T-cell (primary cell): Measurements from ENCODE around the gene SLFNL1. TPM values are rescaled to one million over a fixed set of nuclear protein-coding genes. Genes with fewer than 3 reads are reported as not detected.

ENCODE experiments used
- ATAC-seq, 4 experiments: fragments of 200-7000 bp in 3 of 4; fragments of 150-1000 bp in 1 of 4; cut with Tn5 transposase; replicated peaks in 1 of 4; 1 replicate in 3 of 4; 2 replicates in 1 of 4; pipeline ENCODE4 v1.10.0; 2021; ENCODE audit warnings: moderate library complexity in 3 of 4, mild to moderate bottlenecking in 2 of 4, moderate number of reproducible peaks in 1 of 4
- CTCF ChIA-PET, 2 donors: fragments of 300-600 bp; sonication (Branson Sonifier 250); formaldehyde crosslinking; loops; one replicate each; lab custom pipeline; 2022; ENCODE audit warnings: antibody characterized with exemption in 2 of 2; lab: Charles Lee
- POLR2A ChIA-PET, 2 donors: fragments of 300-600 bp; sonication (Branson Sonifier 250); formaldehyde crosslinking; loops; one replicate each; lab custom pipeline; 2022; ENCODE audit warnings: antibody characterized with exemption in 2 of 2; lab: Charles Lee
- DNase-seq, 35 experiments: peaks; one replicate each; pipeline versions ENCODE4 v3.0.0 to v3.0.0-alpha.2; 2013 to 2023
- H3K27ac ChIP-seq: one replicate; pipeline ENCODE4 v1.5.1; 2013; ENCODE audit warnings: low read length
- H3K27me3 ChIP-seq, 2 experiments: replicated peaks in 1 of 2; 1 replicate in 1 of 2; 2 replicates in 1 of 2; pipeline versions ENCODE4 v1.6.1 to v1.7.0; 2013; ENCODE audit warnings: low read length in 1 of 2, mixed read lengths in 1 of 2; ENCODE audit not compliant: control insufficient read depth in 2 of 2, insufficient read depth in 2 of 2; ENCODE audit errors: extremely low read depth in 1 of 2
- H3K36me3 ChIP-seq, 2 donors: 1 replicate in 1 of 2; 2 replicates in 1 of 2; pipeline versions ENCODE4 v1.6.1 to v1.7.0; 2013; ENCODE audit warnings: low read length in 1 of 2; ENCODE audit not compliant: control insufficient read depth in 2 of 2, insufficient read depth in 1 of 2; ENCODE audit errors: extremely low read depth in 1 of 2
- H3K4me1 ChIP-seq, 2 experiments: 1 replicate in 1 of 2; 2 replicates in 1 of 2; pipeline versions ENCODE4 v1.6.1 to v1.7.0; 2013; ENCODE audit warnings: low read length in 2 of 2, mixed read lengths in 1 of 2; ENCODE audit not compliant: insufficient read depth in 2 of 2, control insufficient read depth in 1 of 2; ENCODE audit errors: extremely low read depth in 1 of 2
- H3K4me3 ChIP-seq, 2 donors: 1 replicate in 1 of 2; 2 replicates in 1 of 2; pipeline versions ENCODE4 v1.5.1 to v1.7.0; 2013; ENCODE audit warnings: mild to moderate bottlenecking in 2 of 2, low read length in 1 of 2, moderate library complexity in 1 of 2; ENCODE audit not compliant: control insufficient read depth in 1 of 2; ENCODE audit errors: extremely low read depth in 1 of 2
- H3K9me3 ChIP-seq: 2 replicates; pipeline ENCODE4 v1.7.0; 2013
- H3K27ac Mint-ChIP-seq, 2 donors: one replicate each; pipeline ENCODE4 v1.8.0; 2020 to 2021; ENCODE audit warnings: mild to moderate bottlenecking in 2 of 2, mixed read lengths in 2 of 2
- H3K27me3 Mint-ChIP-seq, 2 donors: one replicate each; pipeline ENCODE4 v1.8.0; 2021 to 2022; ENCODE audit warnings: mixed read lengths in 2 of 2
- H3K36me3 Mint-ChIP-seq: one replicate; pipeline ENCODE4 v1.8.0; 2021; ENCODE audit warnings: mixed read lengths
- H3K4me1 Mint-ChIP-seq, 3 donors: one replicate each; pipeline ENCODE4 v1.8.0; 2020 to 2022; ENCODE audit warnings: mixed read lengths in 3 of 3, mild to moderate bottlenecking in 1 of 3
- H3K4me3 Mint-ChIP-seq, 3 donors: one replicate each; pipeline ENCODE4 v1.8.0; 2020 to 2022; ENCODE audit warnings: mild to moderate bottlenecking in 3 of 3, mixed read lengths in 3 of 3, moderate library complexity in 3 of 3
- H3K9me3 Mint-ChIP-seq, 3 donors: one replicate each; pipeline ENCODE4 v1.8.0; 2020 to 2022; ENCODE audit warnings: mixed read lengths in 3 of 3
- WGBS: methylation state at CpG from one replicate; pipeline ENCODE4 v1.1.5; 2013; ENCODE audit warnings: missing lambda C conversion rate; ENCODE audit not compliant: insufficient coverage; 5-methylcytosine and 5-hydroxymethylcytosine counted together
- total RNA-seq, 35 experiments: library from RNA in 6 of 35; stranded (reverse) in 6 of 35; fragments of 120-200 nt in 1 of 35; gene quantifications; one replicate each; pipeline versions ENCODE4 v1.2.1 to v1.2.4 and lab custom pipeline; 2013 to 2026

The SLFNL1 gene
- total RNA-seq, 5 donors from 2014 or later (not counting 1 experiment from before 2014, with no cell fraction given) = 0.25 to 0.98 (median 0.82) TPM

- ChIA-PET POLR2A (no interaction called here), CTCF (no interaction called here)
- Histone ChIP-seq H3K27ac (no peak overlapping the region), H3K4me1 (peaks cover 0 to 12% of the 10 kb centered on the region in 2 experiments), H3K9me3 (no peaks in the 10 kb centered on the region), H3K36me3 (peaks cover 7 to 8% of the 10 kb centered on the region in 2 donors), H3K4me3 (no peak overlapping the region), H3K27me3 (no peaks in the 10 kb centered on the region)
- DNase-seq (no peak), ATAC-seq (no peak)
- H3K4me1 Mint-ChIP-seq = peaks cover 16 to 18% (median 16%) of the 10 kb centered on the region in 3 donors
- 97% methylated on average over 40 of the region's 44 CpGs for WGBS
- no peak overlapping the region for H3K4me3 Mint-ChIP-seq
- peaks cover 8% of the 10 kb centered on the region for H3K36me3 Mint-ChIP-seq
- no peaks in the 10 kb centered on the region for H3K27me3 Mint-ChIP-seq
- no peak overlapping the region for H3K27ac Mint-ChIP-seq
- no peaks in the 10 kb centered on the region for H3K9me3 Mint-ChIP-seq
These were observed 4.1 kb downstream of the SLFNL1 start for GRCh38 chr1:41017141-41018017.

GRCh38 chr1:41015897-41016470 lies 5.5 kb downstream of the SLFNL1 start:
- no peaks in the 10 kb centered on the region for H3K27me3 Mint-ChIP-seq
- ATAC-seq (no peak), DNase-seq (no peak)
- no peak overlapping the region for H3K4me3 Mint-ChIP-seq
- Histone ChIP-seq H3K27me3 (no peaks in the 10 kb centered on the region), H3K9me3 (no peaks in the 10 kb centered on the region), H3K4me3 (no peak overlapping the region), H3K36me3 (peaks cover 8 to 21% of the 10 kb centered on the region in 2 donors), H3K27ac (no peak overlapping the region), H3K4me1 (peaks cover 0 to 3% of the 10 kb centered on the region in 2 experiments)
- H3K27ac Mint-ChIP-seq = no peak overlapping the region
- H3K4me1 Mint-ChIP-seq = peaks cover 11 to 16% (median 12%) of the 10 kb centered on the region in 3 donors
- ChIA-PET CTCF (interaction anchor here in 1 of 2 donors (0.6 kb wide), 1 partner anchor 871 kb away, joined by 3 read pairs; no protein-coding TSS in a partner anchor), POLR2A (interaction anchor here in 1 of 2 donors (0.6 kb wide), 1 partner anchor 792 kb away, joined by 4 read pairs; no protein-coding TSS in a partner anchor)
- 94% methylated on average over 11 of the region's 13 CpGs for WGBS
- no peaks in the 10 kb centered on the region for H3K9me3 Mint-ChIP-seq
- peaks cover 19% of the 10 kb centered on the region for H3K36me3 Mint-ChIP-seq

- ATAC-seq (no peak), DNase-seq (no peak)
- Mint-ChIP-seq H3K4me1 (peaks cover 11 to 16% (median 12%) of the 10 kb centered on the region in 3 donors), H3K4me3 (no peak overlapping the region), H3K9me3 (no peaks in the 10 kb centered on the region), H3K27ac (peak overlapping the region; percentile 24 to 71), H3K36me3 (peaks cover 24% of the 10 kb centered on the region), H3K27me3 (no peaks in the 10 kb centered on the region)
- H3K27me3 ChIP-seq = no peaks in the 10 kb centered on the region
- peaks cover 0 to 3% of the 10 kb centered on the region in 2 experiments for H3K4me1 ChIP-seq
- ChIA-PET POLR2A (no interaction called here), CTCF (no interaction called here)
- H3K36me3 ChIP-seq = peaks cover 14 to 27% of the 10 kb centered on the region in 2 donors
- no peak overlapping the region for H3K27ac ChIP-seq
- 87% methylated on average over 3 of the region's 5 CpGs for WGBS
- no peak overlapping the region for H3K4me3 ChIP-seq
- H3K9me3 ChIP-seq = no peaks in the 10 kb centered on the region
These were observed 6.1 kb downstream of the SLFNL1 start for GRCh38 chr1:41015281-41015896.

GRCh38 chr1:41014871-41015270 lies 6.7 kb downstream of the SLFNL1 start:
- no peaks in the 10 kb centered on the region for H3K9me3 Mint-ChIP-seq
- DNase-seq = peak in 1 of 35 experiments; percentile 16

GRCh38 chr1:41013796-41014195 lies 7.7 kb downstream of the SLFNL1 start:
- ATAC-seq (no peak), DNase-seq (no peak)
- peaks cover 11 to 16% (median 12%) of the 10 kb centered on the region in 3 donors for H3K4me1 Mint-ChIP-seq
- H3K9me3 ChIP-seq = no peaks in the 10 kb centered on the region
- peaks cover 34% of the 10 kb centered on the region for H3K36me3 Mint-ChIP-seq
- H3K27ac ChIP-seq = no peak overlapping the region
- no peak overlapping the region for H3K27ac Mint-ChIP-seq
- WGBS = 97% methylated on average over 6 of the region's 7 CpGs
- H3K4me1 ChIP-seq = peaks cover 0 to 3% of the 10 kb centered on the region in 2 experiments
- POLR2A ChIA-PET = no interaction called here
- no peaks in the 10 kb centered on the region for H3K9me3 Mint-ChIP-seq
- H3K27me3 Mint-ChIP-seq = no peaks in the 10 kb centered on the region
- CTCF ChIA-PET = no interaction called here
- H3K36me3 ChIP-seq = peaks cover 25 to 43% of the 10 kb centered on the region in 2 donors
- no peaks in the 10 kb centered on the region for H3K27me3 ChIP-seq
- no peak overlapping the region for H3K4me3 Mint-ChIP-seq
- no peak overlapping the region for H3K4me3 ChIP-seq

More at GRCh38 chr1:41014871-41015270, 6.7 kb downstream of the SLFNL1 start:
- no peaks in the 10 kb centered on the region for H3K27me3 Mint-ChIP-seq
- ATAC-seq = peak in 1 of 4 experiments; percentile 8
- no peak overlapping the region for H3K4me3 Mint-ChIP-seq
- Histone ChIP-seq H3K27ac (no peak overlapping the region), H3K4me1 (peaks cover 0 to 3% of the 10 kb centered on the region in 2 experiments), H3K36me3 (peaks cover 16 to 33% of the 10 kb centered on the region in 2 donors), H3K9me3 (no peaks in the 10 kb centered on the region), H3K4me3 (no peak overlapping the region), H3K27me3 (no peaks in the 10 kb centered on the region)
- H3K36me3 Mint-ChIP-seq = peaks cover 29% of the 10 kb centered on the region
- peak overlapping the region; percentile 24 to 71 for H3K27ac Mint-ChIP-seq
- ChIA-PET POLR2A (no interaction called here), CTCF (no interaction called here)
- H3K4me1 Mint-ChIP-seq = peaks cover 11 to 16% (median 12%) of the 10 kb centered on the region in 3 donors
- WGBS = 64% methylated on average over 8 of the region's 8 CpGs

- Histone ChIP-seq H3K27me3 (no peaks in the 10 kb centered on the region), H3K36me3 (peaks cover 22 to 51% of the 10 kb centered on the region in 2 donors), H3K27ac (no peak overlapping the region), H3K4me3 (no peak overlapping the region), H3K9me3 (no peaks in the 10 kb centered on the region), H3K4me1 (peaks cover 0 to 3% of the 10 kb centered on the region in 2 experiments)
- DNase-seq (no peak), ATAC-seq (no peak)
- Mint-ChIP-seq H3K4me1 (peaks cover 11 to 16% (median 12%) of the 10 kb centered on the region in 3 donors), H3K36me3 (peaks cover 41% of the 10 kb centered on the region), H3K27me3 (no peaks in the 10 kb centered on the region), H3K9me3 (no peaks in the 10 kb centered on the region), H3K4me3 (no peak overlapping the region), H3K27ac (no peak overlapping the region)
- ChIA-PET CTCF (interaction anchor here in 1 of 2 donors (0.6 kb wide), 1 partner anchor 347 kb away, joined by 3 read pairs; no protein-coding TSS in a partner anchor), POLR2A (no interaction called here)
- 100% methylated on average over 5 of the region's 6 CpGs for WGBS
These were observed 8.5 kb downstream of the SLFNL1 start for GRCh38 chr1:41013024-41013423.
